PC-9 (cell line): Measurements from ENCODE around the gene CREBBP. TPM values are rescaled to one million over a fixed set of nuclear protein-coding genes. Genes with fewer than 3 reads are reported as not detected.

ENCODE experiments used
- BruUV-seq: library from RNA; stranded (reverse); fragments of 400-500 nt; replicated peaks from 2 replicates; lab custom pipeline; 2021; lab: Mats Ljungman, UMichigan
- CTCF ChIA-PET: fragments of 300-600 bp; sonication (Branson Sonifier 250); formaldehyde crosslinking; loops from one replicate; lab custom pipeline; 2022; ENCODE audit warnings: antibody characterized with exemption; lab: Charles Lee
- POLR2A ChIA-PET: fragments of 300-600 bp; sonication (Branson Sonifier 250); formaldehyde crosslinking; loops from one replicate; lab custom pipeline; 2022; ENCODE audit warnings: antibody characterized with exemption; ENCODE audit not compliant: unreplicated experiment; lab: Charles Lee
- DNase-seq, 2 experiments: peaks; one replicate each; pipeline versions ENCODE4 v3.0.0 to v3.0.0-alpha.2; 2015 to 2022; ENCODE audit warnings: mixed read lengths in 1 of 2
- H2AFZ ChIP-seq: fragments of 200-600 bp; sonication (generic); 2 replicates; pipeline ENCODE4 v1.8.1; 2017; ENCODE audit warnings: antibody characterized with exemption
- H3F3A ChIP-seq: fragments of 200-600 bp; sonication (generic); 2 replicates; pipeline ENCODE4 v1.8.1; 2017; ENCODE audit warnings: antibody characterized with exemption, mild to moderate bottlenecking, low read depth; ENCODE audit not compliant: insufficient read depth
- H3K27ac ChIP-seq: fragments of 200-600 bp; sonication (generic); 2 replicates; pipeline ENCODE4 v1.6.1; 2016; ENCODE audit warnings: mixed run types
- H3K27me3 ChIP-seq: fragments of 200-600 bp; sonication (generic); 2 replicates; pipeline ENCODE4 v1.6.1; 2016; ENCODE audit warnings: low read depth, mixed run types; ENCODE audit not compliant: insufficient read depth
- H3K36me3 ChIP-seq: fragments of 200-600 bp; sonication (generic); 2 replicates; pipeline ENCODE4 v1.6.1; 2016; ENCODE audit warnings: low read depth, mixed run types
- H3K4me1 ChIP-seq: fragments of 200-600 bp; sonication (generic); replicated peaks from 2 replicates; pipeline ENCODE4 v1.6.1; 2016; ENCODE audit warnings: mixed run types; ENCODE audit not compliant: insufficient read depth
- H3K4me2 ChIP-seq: fragments of 200-600 bp; sonication (generic); 2 replicates; pipeline ENCODE4 v1.6.1; 2017; ENCODE audit warnings: mixed run types
- H3K4me3 ChIP-seq: fragments of 200-600 bp; sonication (generic); 2 replicates; pipeline ENCODE4 v1.6.1; 2016; ENCODE audit warnings: mixed run types
- H3K79me2 ChIP-seq: fragments of 200-600 bp; sonication (generic); 2 replicates; pipeline ENCODE4 v1.6.1; 2017; ENCODE audit warnings: low read depth, mixed run types
- H3K9me2 ChIP-seq: fragments of 200-600 bp; sonication (generic); 2 replicates; pipeline ENCODE4 v1.8.1; 2017; ENCODE audit warnings: mild to moderate bottlenecking; ENCODE audit not compliant: insufficient read depth
- H3K9me3 ChIP-seq: fragments of 200-600 bp; sonication (generic); 2 replicates; pipeline ENCODE4 v1.8.1; 2016; ENCODE audit warnings: low read depth; ENCODE audit not compliant: insufficient read depth
- H4K20me1 ChIP-seq: fragments of 200-600 bp; sonication (generic); 2 replicates; pipeline ENCODE4 v1.8.1; 2017; ENCODE audit not compliant: insufficient read depth
- EZH2 ChIP-seq: fragments of 200-600 bp; sonication (generic); IDR thresholded peaks from 2 replicates; pipeline ENCODE4 v1.8.0; 2017; ENCODE audit warnings: antibody characterized with exemption, low read depth
- intact Hi-C: fragments of 100-400 bp; cut with micrococcal nuclease; formaldehyde crosslinking; loops from one replicate; pipeline ENCODE4 v1.10.0; 2022; ENCODE audit not compliant: unreplicated experiment
- total RNA-seq: library from RNA; stranded (reverse); gene quantifications from 2 replicates; pipeline ENCODE4 v1.2.3, GENCODE V29; 2021
- TF ChIP-seq, protein P1 (sequence below): fragments of 200-600 bp; sonication (generic); conservative IDR thresholded peaks from 2 replicates; pipeline ENCODE4 v1.6.1; 2017; ENCODE audit warnings: mixed run types, antibody characterized with exemption, mild to moderate bottlenecking, moderate library complexity

Gene CREBBP
- total RNA-seq, 1 experiment from 2014 or later: 74.9 TPM

DNA sequence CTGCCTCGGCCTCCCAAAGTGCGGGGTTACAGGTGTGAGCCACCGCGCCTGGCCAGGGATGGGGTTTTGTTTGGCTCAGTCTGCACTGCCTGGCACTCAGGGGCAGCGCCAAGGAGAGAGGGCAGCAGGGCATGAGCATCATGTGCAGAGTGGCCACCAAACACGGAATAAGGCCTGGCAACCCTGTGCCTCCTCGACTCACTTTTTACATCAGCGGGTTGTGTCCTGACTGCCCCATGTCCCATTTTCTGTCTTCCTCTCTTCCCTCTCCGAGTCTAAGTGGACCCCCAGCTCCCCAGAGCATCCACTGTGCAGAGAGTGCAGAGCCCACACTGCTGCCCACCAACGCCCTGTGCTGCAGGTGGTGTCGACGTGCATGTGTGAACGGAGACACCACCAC is 145.0 kb downstream of the CREBBP start:
- POLR2A ChIA-PET: no interaction called here
- CTCF ChIA-PET: no interaction called here
- Histone ChIP-seq H3K36me3 (peaks cover 12% of the 10 kb centered on the region; the same call in 1 of the 2 replicates), H3K4me3 (no peak overlapping the region), H3K4me2 (no peak overlapping the region), H3K9me2 (no peaks in the 10 kb centered on the region), H3K27ac (no peak overlapping the region), H3K27me3 (no peaks in the 10 kb centered on the region), H3K4me1 (no peaks in the 10 kb centered on the region), H4K20me1 (no peaks in the 10 kb centered on the region; the same call in 1 of the 2 replicates), H2AFZ (no peak overlapping the region), H3K79me2 (no peaks in the 10 kb centered on the region), H3K9me3 (no peaks in the 10 kb centered on the region), H3F3A (no peaks in the 10 kb centered on the region; the same call in 1 of the 2 replicates)
- intact Hi-C loops: no loop called here
- TF ChIP-seq, protein P1, sequence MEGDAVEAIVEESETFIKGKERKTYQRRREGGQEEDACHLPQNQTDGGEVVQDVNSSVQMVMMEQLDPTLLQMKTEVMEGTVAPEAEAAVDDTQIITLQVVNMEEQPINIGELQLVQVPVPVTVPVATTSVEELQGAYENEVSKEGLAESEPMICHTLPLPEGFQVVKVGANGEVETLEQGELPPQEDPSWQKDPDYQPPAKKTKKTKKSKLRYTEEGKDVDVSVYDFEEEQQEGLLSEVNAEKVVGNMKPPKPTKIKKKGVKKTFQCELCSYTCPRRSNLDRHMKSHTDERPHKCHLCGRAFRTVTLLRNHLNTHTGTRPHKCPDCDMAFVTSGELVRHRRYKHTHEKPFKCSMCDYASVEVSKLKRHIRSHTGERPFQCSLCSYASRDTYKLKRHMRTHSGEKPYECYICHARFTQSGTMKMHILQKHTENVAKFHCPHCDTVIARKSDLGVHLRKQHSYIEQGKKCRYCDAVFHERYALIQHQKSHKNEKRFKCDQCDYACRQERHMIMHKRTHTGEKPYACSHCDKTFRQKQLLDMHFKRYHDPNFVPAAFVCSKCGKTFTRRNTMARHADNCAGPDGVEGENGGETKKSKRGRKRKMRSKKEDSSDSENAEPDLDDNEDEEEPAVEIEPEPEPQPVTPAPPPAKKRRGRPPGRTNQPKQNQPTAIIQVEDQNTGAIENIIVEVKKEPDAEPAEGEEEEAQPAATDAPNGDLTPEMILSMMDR: no peak
- TF ChIP-seq EZH2: no peak
- BruUV-seq: no TSS peak
- DNase-seq: no peak

DNA sequence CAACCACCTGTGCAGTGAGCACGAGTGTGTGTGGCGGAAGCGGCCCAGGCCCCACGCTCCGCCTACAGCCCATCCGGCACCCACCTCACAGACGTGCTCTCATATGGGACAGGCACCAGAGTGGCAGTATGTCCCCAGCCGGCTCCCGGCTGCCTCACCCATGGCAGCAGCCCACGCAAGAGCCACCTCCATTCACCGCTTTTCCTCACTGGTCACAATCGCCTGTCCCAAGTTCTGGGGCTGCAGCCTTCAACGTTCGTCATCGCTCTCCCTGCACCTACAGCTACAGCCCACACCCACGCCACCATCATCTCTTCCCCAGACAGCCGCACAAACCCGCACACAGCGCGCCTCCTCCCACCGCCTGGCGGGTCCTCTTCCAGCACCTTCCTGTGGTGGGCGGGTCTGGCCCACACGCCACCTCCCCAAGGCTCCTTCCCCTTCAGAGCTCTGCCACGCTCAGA is 145.7 kb downstream of the CREBBP start:
- Histone ChIP-seq H3K4me3 (no peak overlapping the region), H3K4me1 (no peaks in the 10 kb centered on the region), H3F3A (no peaks in the 10 kb centered on the region; the same call in 1 of the 2 replicates), H4K20me1 (no peaks in the 10 kb centered on the region; the same call in 1 of the 2 replicates), H3K9me3 (no peaks in the 10 kb centered on the region), H3K4me2 (no peak overlapping the region), H3K36me3 (peaks cover 12% of the 10 kb centered on the region; the same call in 1 of the 2 replicates), H3K9me2 (no peaks in the 10 kb centered on the region), H3K79me2 (no peaks in the 10 kb centered on the region), H3K27me3 (no peaks in the 10 kb centered on the region), H2AFZ (no peak overlapping the region), H3K27ac (no peak overlapping the region)
- no TSS peak for BruUV-seq
- CTCF ChIA-PET: interaction anchor here (0.5 kb wide), 1 partner anchor 813 kb away, joined by 3 read pairs; no protein-coding TSS in a partner anchor
- intact Hi-C loops: no loop called here
- POLR2A ChIA-PET: no interaction called here
- DNase-seq: no peak
- TF ChIP-seq, protein P1: no peak
- no peak for TF ChIP-seq EZH2

DNA sequence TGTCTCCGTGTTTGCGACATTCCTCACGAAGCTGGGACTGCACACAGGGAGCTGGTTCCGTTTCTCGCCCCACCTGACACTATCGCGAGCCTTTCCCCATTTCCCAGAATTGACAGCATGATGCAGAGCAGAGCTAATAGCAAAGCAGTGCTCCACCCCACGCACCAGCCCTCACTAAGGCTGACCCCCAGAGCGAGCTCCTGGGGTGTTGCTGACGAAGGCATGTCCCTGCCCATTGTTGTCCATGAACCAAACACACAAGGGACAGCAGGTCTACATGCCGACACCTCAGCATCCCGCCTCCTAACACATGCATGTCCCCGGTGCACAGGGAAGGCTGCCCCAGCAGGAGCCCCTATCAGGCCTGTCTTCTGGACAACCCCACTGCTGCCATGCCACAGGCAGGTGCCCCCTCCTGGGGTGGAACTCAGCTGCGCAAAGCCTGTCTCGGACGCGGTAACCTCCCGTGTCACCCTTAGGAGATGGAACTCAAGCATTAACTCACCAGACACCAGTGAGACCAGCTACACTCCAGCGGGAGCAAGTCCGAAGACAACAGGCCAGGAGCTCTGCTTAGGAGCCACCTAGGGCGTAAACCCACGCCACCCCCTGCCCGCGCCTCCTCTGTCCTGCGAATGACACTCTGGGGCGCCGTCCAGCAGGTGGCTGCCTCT is 146.3 kb downstream of the CREBBP start:
- intact Hi-C loops: no loop called here
- H3K4me2 ChIP-seq: no peak overlapping the region
- H2AFZ ChIP-seq: no peak overlapping the region
- no peaks in the 10 kb centered on the region for H3K79me2 ChIP-seq
- no peaks in the 10 kb centered on the region for H3K4me1 ChIP-seq
- no peaks in the 10 kb centered on the region for H3K27me3 ChIP-seq
- H3K4me3 ChIP-seq: no peak overlapping the region
- H4K20me1 ChIP-seq: no peaks in the 10 kb centered on the region; the same call in 1 of the 2 replicates
- H3K27ac ChIP-seq: no peak overlapping the region
- no peaks in the 10 kb centered on the region for H3K9me3 ChIP-seq
- H3K9me2 ChIP-seq: no peaks in the 10 kb centered on the region
- ChIA-PET CTCF (interaction anchor here (0.5 kb wide), 1 partner anchor 814 kb away, joined by 3 read pairs; no protein-coding TSS in a partner anchor), POLR2A (no interaction called here)
- H3K36me3 ChIP-seq: peaks cover 12% of the 10 kb centered on the region; the same call in 1 of the 2 replicates
- DNase-seq: no peak
- TF ChIP-seq, protein P1: no peak
- TF ChIP-seq EZH2: no peak
- no peaks in the 10 kb centered on the region; the same call in 1 of the 2 replicates for H3F3A ChIP-seq
- no TSS peak for BruUV-seq
